K562 (cell line): ENCODE results near the gene DAPK2. TPM values are rescaled to one million over a fixed set of nuclear protein-coding genes. Genes with fewer than 3 reads are reported as not detected.

Source experiments
- ATAC-seq: fragments of 200-7000 bp; cut with Tn5 transposase; 3 replicates; pipeline ENCODE4 v1.9.1; 2020; ENCODE audit warnings: moderate library complexity
- BruUV-seq: library from RNA; stranded (reverse); fragments of 400-500 nt; replicated peaks from 2 replicates; lab custom pipeline; 2021; lab: Mats Ljungman, UMichigan
- CTCF ChIA-PET: fragments of 300-600 bp; formaldehyde crosslinking; extraction: SDS; loops from one replicate; lab custom pipeline; 2021; ENCODE audit warnings: low intra/inter-chr PET ratio; lab: Yijun Ruan, JAX
- POLR2A ChIA-PET: fragments of 300-600, 350-650 bp; sonication (Branson Sonifier 250); formaldehyde crosslinking; extraction: SDS; loops from one replicate; lab custom pipeline; 2021; ENCODE audit warnings: antibody characterized with exemption, inconsistent platforms; lab: Yijun Ruan, JAX
- DNase-seq, 4 experiments: peaks; one replicate each; pipeline versions ENCODE4 v3.0.0 to v3.0.0-alpha.2; 2011 to 2018; ENCODE audit warnings: low spot score in 3 of 4, mixed read lengths in 3 of 4; ENCODE audit errors: extremely low read depth in 1 of 4
- FAIRE-seq: peaks from 2 replicates; lab custom pipeline; 2011; peaks lifted over from hg19 to GRCh38; lab: Jason Lieb, UNC
- H2AFZ ChIP-seq: 2 replicates; pipeline ENCODE4 v1.6.0; 2011; ENCODE audit warnings: low read depth, low read length, control low read depth, inconsistent platforms
- H3K27ac ChIP-seq: fragments of 200-600 bp; 3 replicates; pipeline ENCODE4 v1.8.0; 2011; ENCODE audit warnings: low read depth, mild to moderate bottlenecking, control low read depth, inconsistent platforms, low read length, moderate library complexity, mixed read lengths; ENCODE audit errors: extremely low read depth
- H3K27me3 ChIP-seq, 2 experiments: fragments of 300-600 bp in 1 of 2; 2 replicates in 1 of 2; 3 replicates in 1 of 2; pipeline versions ENCODE4 v1.6.0 to v1.8.0; 2011; ENCODE audit warnings: inconsistent platforms in 2 of 2, low read length in 2 of 2, mild to moderate bottlenecking in 1 of 2, mixed read lengths in 1 of 2, moderate library complexity in 1 of 2; ENCODE audit not compliant: control insufficient read depth in 2 of 2, insufficient read depth in 2 of 2
- H3K36me3 ChIP-seq: fragments of 300-600 bp; 3 replicates; pipeline ENCODE4 v1.8.0; 2011; ENCODE audit warnings: mild to moderate bottlenecking, low read length, inconsistent platforms; ENCODE audit not compliant: control insufficient read depth, insufficient read depth
- H3K4me1 ChIP-seq, 2 experiments: fragments of 200-600 bp in 1 of 2; replicated peaks in 1 of 2; 2 replicates in 1 of 2; 3 replicates in 1 of 2; pipeline versions ENCODE4 v1.5.1 to v1.8.0; 2011; ENCODE audit warnings: inconsistent platforms in 2 of 2, low read length in 2 of 2, mild to moderate bottlenecking in 1 of 2, mixed read lengths in 1 of 2, moderate library complexity in 1 of 2; ENCODE audit not compliant: control insufficient read depth in 2 of 2, insufficient read depth in 2 of 2
- H3K4me2 ChIP-seq: 2 replicates; pipeline ENCODE4 v1.6.1; 2011; ENCODE audit warnings: low read length, control low read depth, inconsistent platforms, mixed read lengths; ENCODE audit not compliant: insufficient read depth
- H3K4me3 ChIP-seq: fragments of 200-600 bp; sonication (generic), shearing (Covaris generic); 2 replicates; pipeline ENCODE4 v1.5.1; 2016; ENCODE audit warnings: control low read depth, inconsistent platforms
- H3K79me2 ChIP-seq: fragments of 200-600 bp; 3 replicates; pipeline ENCODE4 v1.8.0; 2011; ENCODE audit warnings: low read length, inconsistent platforms; ENCODE audit not compliant: control insufficient read depth, insufficient read depth
- H3K9ac ChIP-seq, 2 experiments: 2 replicates each; pipeline versions ENCODE4 v1.6.0 to v1.6.1; 2011; ENCODE audit warnings: low read depth in 2 of 2, low read length in 2 of 2, control low read depth in 1 of 2, inconsistent platforms in 1 of 2, mild to moderate bottlenecking in 1 of 2, mixed read lengths in 1 of 2; ENCODE audit not compliant: insufficient read depth in 1 of 2
- H3K9me1 ChIP-seq: one replicate; pipeline ENCODE4 v1.6.0; 2011; ENCODE audit warnings: inconsistent platforms, mild to moderate bottlenecking, low read length, moderate library complexity; ENCODE audit not compliant: control insufficient read depth, insufficient read depth
- H3K9me3 ChIP-seq: replicated peaks from 2 replicates; pipeline ENCODE4 v1.5.1; 2011; ENCODE audit warnings: low read depth, low read length, inconsistent platforms; ENCODE audit not compliant: control insufficient read depth, insufficient read depth
- H4K20me1 ChIP-seq: replicated peaks from 2 replicates; pipeline ENCODE4 v1.6.1; 2011; ENCODE audit warnings: low read length, inconsistent platforms, mixed read lengths; ENCODE audit not compliant: control insufficient read depth, insufficient read depth
- ARID1B ChIP-seq: fragments of 450-650 bp; IDR thresholded peaks from 2 replicates; pipeline ENCODE4 v1.6.1; 2016; ENCODE audit warnings: antibody characterized with exemption, mild to moderate bottlenecking, inconsistent platforms
- CBX3 ChIP-seq, 2 experiments: IDR thresholded peaks; 1 replicate in 1 of 2; 2 replicates in 1 of 2; pipeline ENCODE4 v1.6.1; 2012; ENCODE audit warnings: inconsistent platforms in 2 of 2, low read length in 2 of 2, borderline replicate concordance in 1 of 2, control low read depth in 1 of 2
- CCNT2 ChIP-seq: IDR thresholded peaks from 2 replicates; pipeline ENCODE4 v1.6.1; 2011; ENCODE audit warnings: borderline replicate concordance, low read depth, mild to moderate bottlenecking, moderate library complexity, mixed read lengths, low read length; ENCODE audit not compliant: insufficient read length; ENCODE audit errors: extremely low read depth
- EGR1 ChIP-seq: fragments of 450-650 bp; conservative IDR thresholded peaks from 2 replicates; pipeline ENCODE4 v1.6.1; 2017; ENCODE audit warnings: mild to moderate bottlenecking
- HDAC1 ChIP-seq, 2 experiments: fragments of 450-650 bp; IDR thresholded peaks; 2 replicates each; pipeline ENCODE4 v1.6.1; 2016 to 2017; ENCODE audit warnings: inconsistent platforms in 1 of 2, mild to moderate bottlenecking in 1 of 2, moderate library complexity in 1 of 2
- HNRNPLL ChIP-seq: fragments of 200-400 bp; formaldehyde crosslinking; IDR thresholded peaks from 2 replicates; pipeline ENCODE4 v1.6.1; 2017; ENCODE audit warnings: low read length, low read depth, mild to moderate bottlenecking; ENCODE audit not compliant: poor library complexity, severe bottlenecking
- KDM1A ChIP-seq, 2 experiments: fragments of 450-650 bp; IDR thresholded peaks; 2 replicates each; pipeline ENCODE4 v1.6.1; 2016; ENCODE audit warnings: mild to moderate bottlenecking in 2 of 2
- MTA2 ChIP-seq: fragments of 450-650 bp; IDR thresholded peaks from 2 replicates; pipeline ENCODE4 v1.6.1; 2016; ENCODE audit warnings: low read depth
- MXI1 ChIP-seq: IDR thresholded peaks from 2 replicates; pipeline ENCODE4 v1.6.1; 2011; ENCODE audit warnings: low read depth, mild to moderate bottlenecking, improper control_type of control experiment, low read length
- NCOR1 ChIP-seq: fragments of 450-650 bp; IDR thresholded peaks from 2 replicates; pipeline ENCODE4 v1.6.1; 2016; ENCODE audit warnings: mild to moderate bottlenecking, moderate library complexity
- PTBP1 ChIP-seq: fragments of 200-400 bp; formaldehyde crosslinking; IDR thresholded peaks from 2 replicates; pipeline ENCODE4 v1.6.1; 2017; ENCODE audit warnings: low read depth, low read length
- SMARCA5 ChIP-seq: fragments of 450-650 bp; IDR thresholded peaks from 2 replicates; pipeline ENCODE4 v1.6.1; 2016
- ZKSCAN1 ChIP-seq: fragments of 150-350 bp; IDR thresholded peaks from 2 replicates; pipeline ENCODE4 v1.6.1; 2016; ENCODE audit warnings: low read depth, low read length
- WGBS: fragments of 100-300 bp; shearing (Covaris generic); methylation state at CpG from one replicate; pipeline ENCODE4 v1.1.6; 2016; ENCODE audit warnings: low coverage, mixed read lengths; ENCODE audit not compliant: insufficient coverage; ENCODE audit errors: missing lambda C conversion rate; 5-methylcytosine and 5-hydroxymethylcytosine counted together
- in situ Hi-C: fragments of 300-500 bp; cut with MboI; formaldehyde crosslinking; loops from 4 replicates; pipeline ENCODE4 v1.15.0; 2018; ENCODE audit warnings: inconsistent platforms, mixed read lengths
- intact Hi-C: fragments of 100-400 bp; cut with micrococcal nuclease; formaldehyde crosslinking; loops from 2 replicates; pipeline ENCODE4 v1.14.2; 2022
- polyA plus RNA-seq, 8 experiments: library from polyadenylated mRNA; depleted of rRNA in 4 of 8; stranded (reverse) in 5 of 8; unstranded in 3 of 8; fragments of >200 nt; fragmentation: Nextera tagmentation in 2 of 8; fragmentation: Illumina TruSeq in 1 of 8; extraction: Ambion mirVana in 2 of 8; extraction: Trizol in 1 of 8; gene quantifications; 2 replicates each; pipeline versions ENCODE4 v1.2.1 to v1.2.3, GENCODE V29; 2011 to 2014; ENCODE audit warnings: inconsistent platforms in 1 of 8, missing spikeins in 1 of 8
- total RNA-seq, 7 experiments: library from RNA; depleted of rRNA in 6 of 7; stranded (reverse); fragments of >200 nt in 6 of 7; fragmentation: Illumina TruSeq in 2 of 7; extraction: Trizol in 2 of 7; gene quantifications; 2 replicates each; pipeline versions ENCODE4 v1.2.1 to v1.2.3, GENCODE V29; 2011 to 2021; ENCODE audit warnings: low replicate concordance in 1 of 7
- TF ChIP-seq, protein P1 (sequence below): fragments of 250-450 bp; sonication (Bioruptor Pico); IDR thresholded peaks from 2 replicates; pipeline ENCODE4 v1.5.0; 2020; ENCODE audit warnings: mild to moderate bottlenecking
- TF ChIP-seq, protein P2 (sequence below): fragments of 450-650 bp; IDR thresholded peaks from 2 replicates; pipeline ENCODE4 v1.6.1; 2017; ENCODE audit warnings: antibody characterized with exemption, mild to moderate bottlenecking

The DAPK2 gene
- total and polyA plus RNA-seq, 9 of the 15 experiments (the other 6 are each of a cell fraction or from before 2014, with no cell fraction given) = 0.14 to 5.2 (median 2.2) TPM

DNA sequence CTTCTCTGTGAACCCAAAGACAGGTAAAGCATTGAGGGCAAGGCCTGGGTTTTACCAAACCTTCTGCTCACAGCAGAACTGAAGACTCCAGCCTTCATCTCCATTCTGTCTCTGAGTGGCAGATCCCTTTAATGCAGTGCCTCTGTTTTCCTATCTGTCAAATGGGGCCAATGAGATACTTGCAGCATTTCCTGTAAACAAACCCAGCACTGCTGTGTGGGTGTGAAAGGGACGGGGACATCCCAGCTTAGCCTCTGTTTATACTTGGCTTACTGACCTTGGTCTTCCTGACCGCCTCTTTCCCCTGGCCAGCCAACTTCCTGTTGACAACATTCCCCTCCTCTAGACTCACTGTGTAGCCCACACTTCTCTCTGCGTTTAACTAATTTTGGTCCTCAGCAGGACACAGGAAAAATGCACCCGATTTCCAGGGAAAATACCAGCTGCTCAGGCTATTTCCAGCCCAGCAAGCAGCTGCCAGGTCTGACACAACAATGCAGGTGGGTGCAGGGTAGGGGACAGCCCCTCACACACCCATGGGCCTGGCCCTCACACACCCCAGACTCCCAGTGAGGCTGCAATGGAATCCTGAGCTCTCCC is 106.7 kb downstream of the DAPK2 start (continued):
- TF ChIP-seq PTBP1 (0 out of 2 replicates have a peak, but pooled peaks have one; percentile 69), EGR1 (peak; percentile 64), MXI1 (no peak), SMARCA5 (peak; percentile 85), CBX3 (IDR thresholded peaks at IDR 0.05; ENCODE audit: borderline replicate concordance in 1 of 2, low read length in 2 of 2) (0 out of 3 replicates have a peak, but pooled peaks of 1 of the 2 experiments have one; percentile 64)
- TF ChIP-seq, all 486 proteins: peak for 20

DNA sequence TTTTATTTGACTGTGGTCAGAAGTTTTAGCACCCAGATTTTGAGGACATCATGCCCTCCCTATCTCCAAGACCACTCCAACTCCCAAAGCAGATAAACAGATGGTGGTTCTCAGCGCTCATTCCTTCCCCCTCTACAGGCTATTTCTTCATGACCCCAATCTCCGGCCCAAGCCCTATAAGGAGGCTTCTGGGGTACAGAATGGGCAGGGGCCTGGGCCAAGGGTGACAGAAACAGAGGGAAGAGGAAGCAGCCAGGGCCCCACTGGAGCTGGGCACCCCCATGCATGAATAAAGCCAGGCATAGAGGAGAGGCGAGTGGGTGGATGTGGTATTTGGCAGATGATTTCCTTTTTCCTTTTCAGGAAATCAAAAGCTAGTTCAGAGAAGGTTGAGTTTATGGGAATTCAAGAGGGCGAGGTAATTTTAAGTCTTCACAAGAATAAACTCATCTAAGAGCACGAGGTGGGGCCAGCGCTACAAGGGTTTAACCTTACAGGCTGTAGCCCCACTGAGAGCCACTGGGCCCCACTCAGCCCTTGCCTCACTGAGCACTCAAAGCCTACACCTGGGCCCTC is 107.7 kb downstream of the DAPK2 start:
- no peaks in the 10 kb centered on the region for H4K20me1 ChIP-seq
- H3K4me1 ChIP-seq = peaks cover 12 to 20% of the 10 kb centered on the region in 2 experiments; a peak in 3 of 5 replicates
- H3K36me3 ChIP-seq = no peaks in the 10 kb centered on the region
- 47% methylated on average over 6 of the region's 6 CpGs for WGBS
- H3K27ac ChIP-seq = no peak overlapping the region; the same call in 2 of the 3 replicates
- FAIRE-seq (peak; percentile 70), DNase-seq (peak in 3 of 4 experiments; percentile 43 to 53 (median 46)), ATAC-seq (peak; percentile 46)
- no peaks in the 10 kb centered on the region for H3K9me3 ChIP-seq
- BruUV-seq = no TSS peak
- no peak overlapping the region; the same call in 1 of the 2 replicates for H2AFZ ChIP-seq
- H3K27me3 ChIP-seq = no peaks in the 10 kb centered on the region
- H3K4me3 ChIP-seq = no peak overlapping the region
- in situ Hi-C loops = no loop called here
- H3K4me2 ChIP-seq = no peak overlapping the region
- intact Hi-C loops = loop anchor here (10.0 kb wide), 1 partner anchor 56 kb away; no protein-coding TSS in a partner anchor
- no peaks in the 10 kb centered on the region for H3K79me2 ChIP-seq
- peak overlapping the region in 1 of 2 experiments; percentile 49; a peak in 1 of 4 replicates for H3K9ac ChIP-seq
- no peaks in the 10 kb centered on the region for H3K9me1 ChIP-seq
- POLR2A ChIA-PET = interaction anchor here (1.0 to 1.6 kb wide), 3 partner anchors 10 to 20 kb away, joined by 3 to 5 read pairs (median 3); no protein-coding TSS in a partner anchor
- CTCF ChIA-PET = no interaction called here
- TF ChIP-seq HNRNPLL = no peak
- TF ChIP-seq ZKSCAN1 = 0 out of 2 replicates have a peak, but pooled peaks have one; percentile 42
- TF ChIP-seq, protein P1, sequence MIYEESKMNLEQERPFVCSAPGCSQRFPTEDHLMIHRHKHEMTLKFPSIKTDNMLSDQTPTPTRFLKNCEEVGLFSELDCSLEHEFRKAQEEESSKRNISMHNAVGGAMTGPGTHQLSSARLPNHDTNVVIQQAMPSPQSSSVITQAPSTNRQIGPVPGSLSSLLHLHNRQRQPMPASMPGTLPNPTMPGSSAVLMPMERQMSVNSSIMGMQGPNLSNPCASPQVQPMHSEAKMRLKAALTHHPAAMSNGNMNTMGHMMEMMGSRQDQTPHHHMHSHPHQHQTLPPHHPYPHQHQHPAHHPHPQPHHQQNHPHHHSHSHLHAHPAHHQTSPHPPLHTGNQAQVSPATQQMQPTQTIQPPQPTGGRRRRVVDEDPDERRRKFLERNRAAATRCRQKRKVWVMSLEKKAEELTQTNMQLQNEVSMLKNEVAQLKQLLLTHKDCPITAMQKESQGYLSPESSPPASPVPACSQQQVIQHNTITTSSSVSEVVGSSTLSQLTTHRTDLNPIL (CRISPR knock-in tag) = no peak
- TF ChIP-seq CCNT2 = no peak
- TF ChIP-seq, protein P2, sequence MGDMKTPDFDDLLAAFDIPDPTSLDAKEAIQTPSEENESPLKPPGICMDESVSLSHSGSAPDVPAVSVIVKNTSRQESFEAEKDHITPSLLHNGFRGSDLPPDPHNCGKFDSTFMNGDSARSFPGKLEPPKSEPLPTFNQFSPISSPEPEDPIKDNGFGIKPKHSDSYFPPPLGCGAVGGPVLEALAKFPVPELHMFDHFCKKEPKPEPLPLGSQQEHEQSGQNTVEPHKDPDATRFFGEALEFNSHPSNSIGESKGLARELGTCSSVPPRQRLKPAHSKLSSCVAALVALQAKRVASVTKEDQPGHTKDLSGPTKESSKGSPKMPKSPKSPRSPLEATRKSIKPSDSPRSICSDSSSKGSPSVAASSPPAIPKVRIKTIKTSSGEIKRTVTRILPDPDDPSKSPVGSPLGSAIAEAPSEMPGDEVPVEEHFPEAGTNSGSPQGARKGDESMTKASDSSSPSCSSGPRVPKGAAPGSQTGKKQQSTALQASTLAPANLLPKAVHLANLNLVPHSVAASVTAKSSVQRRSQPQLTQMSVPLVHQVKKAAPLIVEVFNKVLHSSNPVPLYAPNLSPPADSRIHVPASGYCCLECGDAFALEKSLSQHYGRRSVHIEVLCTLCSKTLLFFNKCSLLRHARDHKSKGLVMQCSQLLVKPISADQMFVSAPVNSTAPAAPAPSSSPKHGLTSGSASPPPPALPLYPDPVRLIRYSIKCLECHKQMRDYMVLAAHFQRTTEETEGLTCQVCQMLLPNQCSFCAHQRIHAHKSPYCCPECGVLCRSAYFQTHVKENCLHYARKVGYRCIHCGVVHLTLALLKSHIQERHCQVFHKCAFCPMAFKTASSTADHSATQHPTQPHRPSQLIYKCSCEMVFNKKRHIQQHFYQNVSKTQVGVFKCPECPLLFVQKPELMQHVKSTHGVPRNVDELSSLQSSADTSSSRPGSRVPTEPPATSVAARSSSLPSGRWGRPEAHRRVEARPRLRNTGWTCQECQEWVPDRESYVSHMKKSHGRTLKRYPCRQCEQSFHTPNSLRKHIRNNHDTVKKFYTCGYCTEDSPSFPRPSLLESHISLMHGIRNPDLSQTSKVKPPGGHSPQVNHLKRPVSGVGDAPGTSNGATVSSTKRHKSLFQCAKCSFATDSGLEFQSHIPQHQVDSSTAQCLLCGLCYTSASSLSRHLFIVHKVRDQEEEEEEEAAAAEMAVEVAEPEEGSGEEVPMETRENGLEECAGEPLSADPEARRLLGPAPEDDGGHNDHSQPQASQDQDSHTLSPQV = 0 out of 2 replicates have a peak, but pooled peaks have one; percentile 48
- peak; percentile 68 for TF ChIP-seq ARID1B
- 0 out of 2 replicates have a peak, but pooled peaks have one; percentile 21 for TF ChIP-seq MTA2
- TF ChIP-seq NCOR1 = peak; percentile 51
- TF ChIP-seq KDM1A (IDR thresholded peaks at IDR 0.05) = peak; percentile 22 to 59; a peak in 2 of 4 replicates
- 0 out of 4 replicates have a peak, but pooled peaks of 1 of the 2 experiments have one; percentile 19 for TF ChIP-seq HDAC1 (IDR thresholded peaks at IDR 0.05)
